Stimulated activated CD4-positive, alpha-beta T cell treated with anti-CD3 and anti-CD28 coated beads, Interleukin-12 subunit alpha, Interleukin-12 subunit beta, amount 100 ng/mL, for 48 hours (primary cell): ENCODE results near the gene MRPS7.
A peak's percentile ranks its signal among the peaks of the same experiment; 100 is the strongest.
"Not testable (repeated sequence)": the region's sequence is repeated elsewhere in the genome, so short reads cannot be mapped to it uniquely, and the experiment has no call there.

Experiments
- DNase-seq, 3 donors: peaks; one replicate each; pipeline ENCODE4 v3.0.0-alpha.2; 2020; ENCODE audit warnings: low read depth in 2 of 3, low spot score in 1 of 3

Gene MRPS7

DNA sequence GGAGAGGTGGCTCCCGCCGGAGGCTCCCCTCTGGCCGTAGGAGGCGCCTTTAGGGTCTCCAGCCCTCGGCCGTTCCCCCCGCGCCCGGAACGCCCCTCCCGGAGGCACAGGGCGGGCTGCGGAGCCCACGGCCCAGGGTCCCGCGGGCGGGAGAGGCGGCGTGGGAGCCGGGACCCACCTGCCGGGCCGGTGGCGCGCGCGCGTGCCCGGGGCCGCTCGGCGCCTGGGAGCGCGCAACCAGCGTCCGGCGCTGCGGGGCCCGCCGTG is 9.2 kb downstream of the MRPS7 start, which contains the start of gene MIF4GD:
MIF4GD (minus strand) TSS at position 266 of the 267 bp plus-strand sequence. CDS start 1,036 bp downstream, outside the sequence.
- DNase-seq: no peak

- DNase-seq: peak; percentile 73 to 85 (median 82)
Measured at GRCh38 chr17:75271233-75271954, 9.7 kb downstream of the MRPS7 start.

- DNase-seq: no peak
Measured at GRCh38 chr17:75271955-75272847, 10.5 kb downstream of the MRPS7 start.

- no peak for DNase-seq
Measured at GRCh38 chr17:75272848-75273184, 11.1 kb downstream of the MRPS7 start.

GRCh38 chr17:75273977-75274708 is 12.5 kb downstream of the MRPS7 start:
- DNase-seq: no peak

DNA sequence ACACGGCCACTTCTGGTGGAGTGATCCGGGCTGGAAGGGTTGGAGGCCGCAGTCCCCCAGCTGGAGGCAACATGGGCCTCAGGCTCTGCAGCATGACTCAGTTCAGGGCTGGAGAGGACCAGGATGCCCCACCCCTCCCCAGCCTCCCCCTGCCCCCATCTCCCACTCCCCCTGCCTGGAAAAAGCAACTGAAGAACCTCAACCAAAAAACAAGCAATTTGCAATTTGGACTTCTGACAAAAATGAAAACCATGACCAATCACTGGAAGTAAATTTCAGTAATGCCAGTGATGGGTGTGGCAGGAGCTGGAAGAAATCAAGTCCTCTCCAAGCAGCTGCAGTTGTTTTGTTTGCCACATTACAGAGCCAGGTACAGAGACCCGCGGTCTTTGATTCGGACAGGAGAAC is 16.0 kb downstream of the MRPS7 start:
- DNase-seq: no peak

GRCh38 chr17:75280189-75280588 is 18.5 kb downstream of the MRPS7 start:
- not testable (repeated sequence) for DNase-seq

DNA sequence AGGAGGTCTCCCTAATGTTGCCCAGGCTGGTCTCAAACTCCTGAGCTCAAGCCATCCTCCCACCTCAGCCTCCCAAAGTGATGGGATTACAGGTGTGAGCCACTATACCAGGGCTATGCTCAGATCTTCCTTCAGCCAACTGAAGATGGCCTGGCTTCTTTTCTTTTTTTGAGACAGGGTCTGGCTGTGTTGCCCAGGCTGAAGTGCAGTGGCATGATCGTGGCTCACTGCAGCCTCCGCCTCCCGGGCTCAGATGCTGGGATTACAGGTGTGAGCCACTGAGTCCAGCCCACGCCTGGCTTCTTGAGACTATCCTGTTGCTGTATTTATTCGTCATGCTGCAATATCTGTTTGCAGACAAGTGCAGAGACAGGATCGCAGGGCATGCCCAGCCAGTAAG is 23.4 kb downstream of the MRPS7 start:
- no peak for DNase-seq

GRCh38 chr17:75287221-75287620 is 25.5 kb downstream of the MRPS7 start:
- no peak for DNase-seq

- no peak for DNase-seq
Measured at GRCh38 chr17:75288359-75288758, 26.7 kb downstream of the MRPS7 start.

DNA sequence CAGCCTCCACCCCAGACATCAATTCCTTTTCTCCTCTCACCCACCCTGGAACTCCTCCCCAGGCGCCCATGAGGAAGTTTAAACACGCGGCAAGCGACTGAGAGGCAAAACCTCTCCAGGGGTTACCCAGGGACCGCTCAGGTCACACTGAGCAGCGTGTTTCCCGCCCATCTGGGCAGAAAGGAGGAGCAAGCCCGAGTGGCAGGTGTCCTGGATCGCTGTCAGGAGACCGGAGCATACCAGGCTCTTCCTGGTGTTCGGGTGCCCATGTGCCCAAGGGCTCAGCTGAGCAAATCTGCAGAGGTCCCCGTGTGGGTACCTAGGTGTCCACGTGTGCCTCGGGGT is 27.1 kb downstream of the MRPS7 start:
- DNase-seq: peak in 2 of 3 donors; percentile 28 to 50

- DNase-seq: peak; percentile 93 to 98 (median 95)
Measured at GRCh38 chr17:75289115-75289831, 27.6 kb downstream of the MRPS7 start, which contains the start of gene SLC25A19. SLC25A19 (minus strand) TSS chr17:75289433; CDS start chr17:75286764, 2,669 bp downstream.

DNA sequence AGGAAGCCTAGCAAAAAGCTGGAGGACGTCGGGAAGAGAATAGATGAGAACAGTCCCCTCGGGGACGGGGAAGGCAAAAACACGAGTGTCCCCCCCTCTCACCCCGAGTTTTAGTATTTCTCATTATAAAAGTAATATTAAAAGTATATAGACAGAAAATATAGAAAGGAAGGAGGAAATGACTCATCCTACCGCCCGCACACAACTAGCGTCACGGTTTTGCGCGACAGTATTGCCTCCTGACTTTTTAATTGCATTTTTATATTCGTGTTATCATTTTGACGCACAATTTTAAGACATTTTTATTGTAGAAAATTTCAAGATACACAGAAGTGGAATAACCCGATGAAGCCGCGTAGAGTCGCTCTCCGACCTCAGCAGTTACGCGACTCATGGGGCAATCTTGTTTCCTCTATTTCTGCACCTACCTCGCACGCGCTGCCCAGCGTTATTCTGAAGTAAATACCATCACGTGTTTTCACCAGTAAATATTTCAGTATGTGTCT is 28.2 kb downstream of the MRPS7 start:
- peak; percentile 48 to 61 (median 55) for DNase-seq

DNA sequence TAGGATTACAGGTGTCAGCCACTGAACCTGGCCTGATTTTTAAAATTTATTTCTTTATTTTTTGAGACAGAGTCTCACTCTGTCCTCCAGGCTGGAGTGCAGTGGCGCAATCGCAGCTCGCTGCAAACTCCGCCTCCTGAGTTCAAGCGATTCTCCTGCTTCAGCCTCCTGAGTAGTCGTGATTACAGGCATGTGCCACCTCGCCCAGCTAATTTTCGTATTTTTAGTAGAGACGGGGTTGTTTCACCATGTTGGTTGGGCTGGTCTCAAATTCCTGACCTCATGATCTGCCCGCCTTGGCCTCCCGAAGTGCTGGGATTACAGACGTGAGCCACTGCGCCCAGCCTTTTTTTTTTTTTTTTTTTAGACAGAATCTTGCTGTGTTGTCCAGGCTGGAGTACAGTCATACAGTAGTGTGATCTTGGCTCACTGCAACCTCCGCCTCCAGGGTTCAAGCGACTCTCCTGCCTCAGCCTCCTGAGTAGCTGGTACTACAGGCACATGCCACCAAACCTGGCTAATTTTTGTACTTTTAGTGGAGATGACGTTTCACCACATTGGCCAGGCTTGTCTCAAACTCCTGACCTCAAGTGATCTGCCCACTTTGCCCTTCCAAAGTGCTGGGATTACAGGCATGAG is 31.2 kb downstream of the MRPS7 start:
- DNase-seq: not testable (repeated sequence)

DNA sequence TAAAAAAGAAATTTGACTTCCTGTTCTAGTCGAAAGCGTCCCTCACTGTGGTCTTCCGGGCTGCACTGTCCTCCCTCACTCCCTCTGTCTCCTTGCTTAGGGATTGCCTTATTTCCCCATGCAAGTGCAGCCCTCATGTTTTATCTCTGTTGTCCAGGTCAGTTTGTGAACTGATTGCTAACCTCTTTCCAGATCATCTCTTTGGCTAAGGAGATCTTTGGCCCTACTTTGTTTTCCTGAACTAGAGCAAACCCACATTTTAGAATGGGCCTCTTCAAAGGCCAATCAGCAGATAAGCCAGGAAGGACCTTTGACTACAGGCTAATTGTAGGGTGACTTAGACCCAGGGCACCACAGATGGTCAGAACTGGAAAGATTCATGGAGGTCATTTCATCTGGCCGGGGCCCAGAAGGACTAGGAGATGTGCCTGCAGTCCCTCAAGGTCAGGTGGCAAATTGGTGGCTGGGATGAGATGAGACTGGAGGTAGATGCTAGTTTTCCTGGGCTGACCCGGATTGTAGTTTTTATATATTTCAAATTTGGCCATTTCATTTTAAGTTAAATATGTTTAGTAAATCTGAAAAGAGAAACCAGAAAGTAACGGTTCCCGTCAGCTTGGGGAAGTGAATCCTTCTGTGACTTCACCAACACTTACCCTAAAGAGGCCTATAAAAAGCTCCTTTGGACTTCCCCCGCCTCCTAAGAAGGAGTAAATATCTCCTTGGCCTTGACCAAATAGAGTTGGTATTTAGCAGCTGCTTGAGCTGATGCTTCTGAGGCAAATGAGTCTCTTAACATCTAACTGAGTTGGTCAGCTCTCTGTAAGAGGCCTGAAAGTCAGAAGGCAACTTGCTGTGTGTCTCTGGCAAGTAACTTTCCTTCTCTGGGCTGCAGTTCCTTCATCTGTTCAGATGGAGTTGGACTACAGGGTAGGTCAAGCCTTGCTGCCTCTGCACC is 33.8 kb downstream of the MRPS7 start:
- DNase-seq: peak in 2 of 3 donors; percentile 29 to 37

- no peak for DNase-seq
Measured at GRCh38 chr17:75300280-75300679, 38.6 kb downstream of the MRPS7 start.

- DNase-seq: no peak
Measured at GRCh38 chr17:75301049-75301448, 39.4 kb downstream of the MRPS7 start.

GRCh38 chr17:75301502-75302206 is 40.0 kb downstream of the MRPS7 start:
- DNase-seq: no peak
